IPS-20b (cell line): ENCODE measurements around the gene SPTBN5.
A peak's percentile ranks its signal among the peaks of the same experiment; 100 is the strongest.

Experiments
- H3K27ac ChIP-seq: one replicate; pipeline ENCODE4 v1.5.1; 2013; ENCODE audit warnings: low read length
- H3K27me3 ChIP-seq: 2 replicates; pipeline ENCODE4 v1.6.1; 2013; ENCODE audit warnings: mild to moderate bottlenecking, low read length, inconsistent platforms; ENCODE audit not compliant: insufficient read depth
- H3K36me3 ChIP-seq: 2 replicates; pipeline ENCODE4 v1.6.1; 2013; ENCODE audit warnings: low read depth, mild to moderate bottlenecking, inconsistent platforms, low read length, moderate library complexity; ENCODE audit not compliant: insufficient read depth
- H3K4me1 ChIP-seq: 2 replicates; pipeline ENCODE4 v1.6.1; 2013; ENCODE audit warnings: mild to moderate bottlenecking, control low read depth, inconsistent platforms, low read length, moderate library complexity; ENCODE audit not compliant: insufficient read depth
- H3K4me3 ChIP-seq: 2 replicates; pipeline ENCODE4 v1.5.1; 2013; ENCODE audit warnings: mild to moderate bottlenecking, low read length, inconsistent platforms
- H3K9ac ChIP-seq: 2 replicates; pipeline ENCODE4 v1.6.1; 2013; ENCODE audit warnings: low read depth, mild to moderate bottlenecking, inconsistent platforms, low read length, moderate library complexity
- H3K9me3 ChIP-seq: 2 replicates; pipeline ENCODE4 v1.6.1; 2013; ENCODE audit warnings: mild to moderate bottlenecking, low read depth, low read length, inconsistent platforms; ENCODE audit not compliant: insufficient read depth

Gene SPTBN5

GRCh38 chr15:41896566-41896965 lies 2.7 kb upstream of the SPTBN5 start:
- H3K4me1 ChIP-seq = no peaks in the 10 kb centered on the region
- H3K27me3 ChIP-seq = no peaks in the 10 kb centered on the region
- no peak overlapping the region for H3K9ac ChIP-seq
- no peak overlapping the region for H3K4me3 ChIP-seq
- H3K9me3 ChIP-seq = no peaks in the 10 kb centered on the region
- H3K27ac ChIP-seq = no peak overlapping the region
- H3K36me3 ChIP-seq = peaks cover 16% of the 10 kb centered on the region

GRCh38 chr15:41895957-41896356 lies 2.1 kb upstream of the SPTBN5 start:
- H3K9me3 ChIP-seq = no peaks in the 10 kb centered on the region
- peaks cover 13% of the 10 kb centered on the region for H3K36me3 ChIP-seq
- no peaks in the 10 kb centered on the region for H3K4me1 ChIP-seq
- no peak overlapping the region for H3K27ac ChIP-seq
- no peak overlapping the region for H3K4me3 ChIP-seq
- no peak overlapping the region for H3K9ac ChIP-seq
- no peaks in the 10 kb centered on the region for H3K27me3 ChIP-seq

DNA sequence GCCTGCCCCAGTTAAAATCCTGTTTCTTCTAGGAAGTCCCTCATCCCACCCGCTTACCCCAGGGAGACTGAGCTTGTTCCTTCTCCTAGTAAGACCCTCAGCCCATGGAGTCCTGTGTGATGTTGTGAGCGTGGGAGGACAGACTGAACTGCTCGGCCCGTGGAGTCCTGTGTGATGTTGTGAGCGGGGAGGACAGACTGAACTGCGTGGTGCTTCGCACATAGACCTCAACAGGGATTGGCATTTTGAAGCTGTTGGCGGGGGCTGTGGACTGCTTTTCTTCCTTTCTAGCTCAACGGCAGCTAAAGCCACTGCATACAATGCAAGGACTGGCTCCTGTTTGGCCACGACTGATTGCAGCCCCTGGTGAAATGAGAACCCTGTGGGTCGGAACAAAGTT lies 1.6 kb upstream of the SPTBN5 start:
- Histone ChIP-seq H3K9me3 (no peaks in the 10 kb centered on the region), H3K27ac (no peak overlapping the region), H3K36me3 (peaks cover 8% of the 10 kb centered on the region; the same call in 1 of the 2 replicates), H3K4me3 (no peak overlapping the region), H3K4me1 (no peaks in the 10 kb centered on the region), H3K9ac (no peak overlapping the region), H3K27me3 (no peaks in the 10 kb centered on the region)

DNA sequence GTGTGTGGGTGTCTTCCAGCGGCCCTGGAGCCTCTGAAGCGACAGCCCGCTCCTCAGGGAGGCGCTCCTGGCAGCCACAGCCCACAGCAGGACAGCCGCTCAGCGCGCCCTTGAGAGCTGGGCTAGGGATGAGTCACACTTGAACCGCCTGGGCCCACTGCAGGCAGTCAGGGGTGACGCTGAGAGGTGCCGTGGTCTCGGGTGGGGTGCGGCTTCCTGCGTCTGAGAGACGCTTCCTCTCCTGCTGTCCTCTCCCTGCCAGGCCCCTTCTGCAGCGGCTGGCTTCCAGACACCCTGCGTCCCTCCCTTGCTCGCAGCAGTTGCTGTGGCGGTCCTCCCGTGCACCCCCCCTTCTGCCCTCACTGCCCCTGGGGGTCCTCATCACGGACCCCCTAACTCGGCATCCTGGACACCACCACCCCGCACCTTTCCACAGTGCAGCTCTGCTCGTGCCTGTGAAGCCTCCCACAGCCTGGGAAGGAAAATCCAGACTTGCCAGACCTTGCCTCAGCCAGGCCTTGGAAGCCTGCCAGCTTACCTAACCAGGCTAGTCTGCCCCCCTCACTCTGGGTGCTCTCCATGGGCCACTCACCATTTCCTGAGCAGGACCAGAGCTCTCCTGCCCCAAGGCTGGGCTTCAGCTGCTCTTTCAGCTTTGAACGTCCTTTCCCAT lies 1.1 kb upstream of the SPTBN5 start:
- Histone ChIP-seq H3K27ac (no peak overlapping the region), H3K4me3 (no peak overlapping the region), H3K9me3 (no peaks in the 10 kb centered on the region), H3K36me3 (peaks cover 6% of the 10 kb centered on the region; the same call in 1 of the 2 replicates), H3K9ac (no peak overlapping the region), H3K27me3 (no peaks in the 10 kb centered on the region), H3K4me1 (no peaks in the 10 kb centered on the region)

GRCh38 chr15:41894251-41894790 lies 468 bp upstream of the SPTBN5 start:
- Histone ChIP-seq H3K36me3 (peaks cover 6% of the 10 kb centered on the region; the same call in 1 of the 2 replicates), H3K4me3 (no peak overlapping the region), H3K9ac (no peak overlapping the region), H3K9me3 (no peaks in the 10 kb centered on the region), H3K27ac (no peak overlapping the region), H3K27me3 (no peaks in the 10 kb centered on the region), H3K4me1 (no peaks in the 10 kb centered on the region)

DNA sequence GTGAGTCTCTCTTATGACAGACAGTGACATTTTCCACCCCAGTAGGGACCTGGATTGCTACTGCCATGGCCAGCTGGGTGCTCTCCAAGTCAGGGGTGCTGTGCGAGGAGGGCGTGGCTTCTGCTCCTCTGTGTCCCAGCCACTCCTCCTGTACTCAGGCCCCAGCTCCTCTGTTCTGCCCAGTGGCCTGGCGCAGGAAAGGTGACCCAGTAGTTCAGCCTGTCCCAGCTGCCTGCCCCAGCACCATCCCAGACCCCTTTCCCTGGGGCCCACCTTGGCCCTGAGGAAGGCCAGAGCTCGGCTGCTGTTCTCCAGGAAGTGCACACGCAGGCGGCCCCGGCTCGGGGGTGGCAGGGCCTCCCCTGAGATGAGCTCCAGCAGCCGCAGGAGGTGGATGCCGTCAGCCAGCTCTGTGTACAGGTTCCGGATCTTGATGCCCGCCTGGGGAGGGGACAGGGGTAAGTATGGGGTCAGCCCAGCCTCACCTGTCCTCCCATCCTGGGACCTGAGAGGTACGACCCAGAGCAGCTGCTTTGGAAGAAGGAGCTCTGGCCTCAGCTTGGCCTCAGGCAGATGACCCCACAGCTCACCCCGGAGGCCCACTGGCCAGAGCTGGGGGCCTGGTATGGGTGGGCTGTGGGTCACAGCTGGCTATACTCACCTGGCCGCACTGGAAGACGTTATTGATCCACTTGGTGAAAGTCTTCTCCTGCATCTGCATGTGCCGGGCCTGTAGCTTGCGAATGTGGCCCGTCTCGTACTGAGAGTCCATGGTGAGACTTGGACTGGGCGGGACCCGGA lies 1.0 kb downstream of the SPTBN5 start:
- no peaks in the 10 kb centered on the region for H3K27me3 ChIP-seq
- H3K27ac ChIP-seq = no peak overlapping the region
- no peak overlapping the region for H3K9ac ChIP-seq
- H3K9me3 ChIP-seq = no peaks in the 10 kb centered on the region
- no peaks in the 10 kb centered on the region for H3K4me1 ChIP-seq
- no peak overlapping the region for H3K4me3 ChIP-seq
- H3K36me3 ChIP-seq = no peaks in the 10 kb centered on the region

DNA sequence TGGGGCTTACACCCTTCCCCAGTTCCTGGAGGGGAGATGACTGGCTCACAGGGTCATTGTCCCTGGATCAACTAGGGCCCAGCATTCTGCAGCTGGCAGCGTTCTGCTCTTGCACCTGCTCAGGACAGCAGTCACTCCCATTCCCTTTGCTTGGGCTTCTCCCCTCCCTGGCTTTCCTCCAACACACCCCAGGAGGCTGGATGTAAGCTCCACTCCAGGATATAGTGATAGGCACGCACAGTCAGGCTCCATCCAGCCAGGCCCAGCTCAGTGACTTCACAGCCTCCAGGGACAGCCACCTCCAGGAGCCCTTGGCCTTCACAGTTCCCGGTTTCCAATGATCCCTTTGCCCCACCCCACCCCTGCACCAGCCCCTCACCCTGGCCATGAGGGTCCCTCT lies 1.9 kb downstream of the SPTBN5 start:
- no peak overlapping the region for H3K9ac ChIP-seq

DNA sequence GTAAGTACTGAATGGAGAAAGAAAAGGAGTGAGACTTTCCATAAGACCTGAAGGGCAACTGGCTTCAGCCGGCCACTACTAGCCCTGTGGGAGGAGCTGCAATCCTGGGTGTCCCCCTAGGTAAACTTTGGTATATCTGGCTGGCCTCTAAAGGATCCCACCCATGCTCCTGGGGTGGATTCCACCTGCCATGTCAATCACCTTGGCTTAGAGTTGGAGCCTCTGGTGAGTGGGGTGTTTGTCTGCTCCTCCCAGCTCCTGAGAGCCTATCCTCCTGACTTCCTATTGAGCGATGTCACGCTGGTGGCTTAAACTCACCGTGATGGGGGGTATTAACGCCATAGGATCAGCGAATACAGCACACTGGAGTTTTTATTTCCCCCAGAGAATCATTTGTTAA lies 2.6 kb downstream of the SPTBN5 start:
- H3K27ac ChIP-seq = no peak overlapping the region
- no peaks in the 10 kb centered on the region for H3K27me3 ChIP-seq
- no peak overlapping the region for H3K4me3 ChIP-seq

More for the DNA sequence above, 1.9 kb downstream of the SPTBN5 start:
- no peak overlapping the region for H3K4me3 ChIP-seq
- no peaks in the 10 kb centered on the region for H3K9me3 ChIP-seq
- H3K4me1 ChIP-seq = no peaks in the 10 kb centered on the region
- H3K27ac ChIP-seq = no peak overlapping the region
- H3K36me3 ChIP-seq = no peaks in the 10 kb centered on the region
- H3K27me3 ChIP-seq = no peaks in the 10 kb centered on the region

GRCh38 chr15:41890050-41890690 lies 3.7 kb downstream of the SPTBN5 start:
- Histone ChIP-seq H3K4me1 (no peaks in the 10 kb centered on the region), H3K27me3 (no peaks in the 10 kb centered on the region)

More for the DNA sequence above, 2.6 kb downstream of the SPTBN5 start:
- Histone ChIP-seq H3K9me3 (no peaks in the 10 kb centered on the region), H3K4me1 (no peaks in the 10 kb centered on the region), H3K9ac (0 out of 2 replicates have a peak overlapping the region, but pooled peaks have one; percentile 15), H3K36me3 (no peaks in the 10 kb centered on the region)

GRCh38 chr15:41888662-41889253 lies 5.1 kb downstream of the SPTBN5 start:
- Histone ChIP-seq H3K4me1 (no peaks in the 10 kb centered on the region), H3K36me3 (no peaks in the 10 kb centered on the region), H3K27ac (no peak overlapping the region), H3K9me3 (no peaks in the 10 kb centered on the region), H3K4me3 (no peak overlapping the region), H3K27me3 (no peaks in the 10 kb centered on the region), H3K9ac (no peak overlapping the region)

More at GRCh38 chr15:41890050-41890690, 3.7 kb downstream of the SPTBN5 start:
- no peak overlapping the region for H3K9ac ChIP-seq
- H3K9me3 ChIP-seq = no peaks in the 10 kb centered on the region
- H3K4me3 ChIP-seq = no peak overlapping the region
- H3K36me3 ChIP-seq = no peaks in the 10 kb centered on the region
- H3K27ac ChIP-seq = no peak overlapping the region

DNA sequence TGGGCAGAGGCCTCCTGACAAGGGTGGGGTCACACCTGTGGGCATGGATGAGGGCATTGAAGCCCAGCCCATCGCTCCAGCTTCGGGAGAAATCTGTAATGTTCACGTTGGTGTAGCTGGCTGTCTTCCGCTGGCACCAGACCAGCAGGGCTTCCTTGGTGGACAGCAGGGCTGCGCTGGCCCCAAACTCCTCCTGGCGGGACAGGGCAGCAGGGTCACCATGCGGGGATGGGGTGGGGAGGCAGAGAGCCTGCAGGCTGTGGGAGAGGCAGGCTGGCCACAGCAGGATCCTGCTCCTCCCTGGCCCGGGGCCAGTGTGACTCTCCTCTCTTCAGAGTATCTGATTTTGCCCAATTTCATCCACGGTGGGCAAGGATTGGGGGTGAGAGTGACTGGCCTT lies 6.0 kb downstream of the SPTBN5 start:
- Histone ChIP-seq H3K36me3 (no peaks in the 10 kb centered on the region), H3K27ac (no peak overlapping the region), H3K4me1 (no peaks in the 10 kb centered on the region), H3K9ac (no peak overlapping the region), H3K9me3 (no peaks in the 10 kb centered on the region), H3K27me3 (peaks cover 8% of the 10 kb centered on the region), H3K4me3 (no peak overlapping the region)
